GM19238 (cell line): ENCODE measurements around the gene DSTN.

Experiments used
- DNase-seq: peaks from one replicate; pipeline ENCODE4 v3.0.0; 2011; ENCODE audit warnings: low spot score; ENCODE audit not compliant: insufficient read length

DSTN gene

DNA sequence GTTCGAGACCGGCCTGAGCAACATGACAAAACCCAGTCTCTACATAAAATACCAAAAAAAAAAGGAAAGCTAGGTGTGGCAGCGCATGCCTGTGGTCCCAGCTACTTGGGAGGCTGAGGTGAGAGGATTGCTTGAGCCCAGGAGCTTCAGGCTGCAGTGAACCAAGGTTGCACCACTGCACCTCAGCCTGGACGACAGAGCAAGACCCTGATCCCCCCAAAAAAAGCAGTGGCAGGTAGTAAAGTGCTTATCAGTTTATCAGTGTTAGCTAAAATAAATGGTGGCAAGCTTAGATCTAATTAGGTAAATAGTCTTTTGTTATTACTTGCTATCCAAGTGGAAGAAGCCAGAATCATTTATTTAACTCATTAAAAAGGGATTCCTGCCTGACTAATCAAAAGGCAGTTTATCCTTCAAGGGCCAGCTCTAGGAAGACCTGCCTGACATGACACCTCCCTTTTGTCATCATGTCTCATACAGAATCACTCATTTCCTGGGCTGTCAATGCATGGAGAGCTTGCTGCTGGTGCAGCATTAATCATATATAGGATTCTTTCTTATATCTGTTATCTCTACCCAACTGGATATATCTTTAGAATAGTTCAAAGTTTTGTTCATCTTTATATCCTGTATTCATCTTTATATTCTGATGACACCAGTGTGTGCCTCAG lies 9.6 kb downstream of the DSTN start:
- no peak for DNase-seq

DNA sequence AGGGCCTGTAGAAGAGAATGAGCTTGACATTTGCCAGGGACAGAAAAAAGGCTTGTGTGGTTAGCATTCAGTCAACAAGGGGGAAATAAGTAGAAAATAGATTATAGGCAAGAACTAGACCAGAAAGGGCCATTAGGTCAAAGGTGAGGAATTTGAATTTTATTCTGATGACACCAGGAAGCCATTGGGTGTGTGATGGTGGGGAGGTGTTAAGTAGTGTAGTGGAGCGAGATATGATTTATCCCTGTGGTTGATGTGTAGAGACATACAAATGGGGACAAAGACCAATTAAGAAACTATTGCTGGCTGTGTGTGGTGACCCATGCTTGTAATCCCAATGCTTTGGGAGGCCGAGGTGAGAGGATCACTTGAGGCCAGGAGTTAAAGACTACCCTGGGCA lies 11.0 kb downstream of the DSTN start:
- DNase-seq: no peak

DNA sequence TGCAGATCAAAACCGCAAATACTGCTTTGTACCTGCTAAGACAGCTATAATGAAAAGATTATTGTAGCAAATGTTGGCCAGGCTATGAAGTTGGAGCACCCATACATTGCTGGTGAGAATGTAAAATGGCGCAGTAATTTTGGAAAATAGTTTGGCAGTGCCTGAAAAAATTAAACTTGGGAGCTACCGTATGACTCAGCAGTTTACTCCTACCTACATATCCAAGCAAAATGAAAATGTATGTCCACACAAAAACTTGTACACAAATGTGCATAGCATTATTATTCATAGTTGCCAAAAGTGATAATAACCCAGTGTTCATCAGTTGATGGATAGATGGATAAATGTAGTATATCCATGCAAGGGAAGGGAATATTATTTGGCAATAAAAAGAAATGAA lies 13.3 kb downstream of the DSTN start:
- no peak for DNase-seq

DNA sequence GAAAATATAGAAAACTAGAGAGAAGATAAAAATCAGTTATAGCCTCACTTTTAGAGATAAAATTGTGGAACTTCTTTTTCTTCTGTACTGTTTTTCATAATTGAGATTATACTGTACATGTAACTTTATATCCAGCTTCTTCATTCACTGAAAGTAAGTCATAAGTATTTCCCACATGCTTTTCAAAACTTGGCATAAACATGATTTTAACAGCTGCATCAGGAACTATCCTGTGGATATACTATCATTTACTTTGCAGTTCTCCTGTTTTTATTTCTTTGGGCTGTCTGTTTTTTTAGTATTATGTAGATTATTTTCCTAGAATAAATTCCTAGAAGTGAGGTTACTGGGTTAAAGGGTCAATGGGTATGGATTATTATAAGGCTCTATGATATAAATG lies 14.8 kb downstream of the DSTN start:
- no peak for DNase-seq

DNA sequence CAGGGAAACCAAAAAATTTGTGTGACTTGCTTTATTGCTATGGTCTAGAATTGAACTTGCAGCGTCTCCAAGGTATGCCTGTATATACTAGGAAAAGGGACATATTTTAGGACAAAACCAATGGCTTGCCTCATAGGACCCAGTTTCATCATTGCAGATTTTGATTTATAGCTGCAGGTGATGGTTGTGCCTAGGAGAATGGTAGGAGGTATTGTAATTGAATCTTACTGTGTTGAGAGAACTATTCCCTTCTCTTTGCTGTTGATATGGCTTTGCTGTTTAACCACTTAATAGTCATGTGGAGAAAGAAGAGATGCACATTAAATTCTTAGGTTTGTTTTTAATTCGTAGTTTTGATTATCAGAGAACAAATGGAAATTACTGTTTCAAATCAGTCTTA lies 16.4 kb downstream of the DSTN start:
- DNase-seq: no peak

DNA sequence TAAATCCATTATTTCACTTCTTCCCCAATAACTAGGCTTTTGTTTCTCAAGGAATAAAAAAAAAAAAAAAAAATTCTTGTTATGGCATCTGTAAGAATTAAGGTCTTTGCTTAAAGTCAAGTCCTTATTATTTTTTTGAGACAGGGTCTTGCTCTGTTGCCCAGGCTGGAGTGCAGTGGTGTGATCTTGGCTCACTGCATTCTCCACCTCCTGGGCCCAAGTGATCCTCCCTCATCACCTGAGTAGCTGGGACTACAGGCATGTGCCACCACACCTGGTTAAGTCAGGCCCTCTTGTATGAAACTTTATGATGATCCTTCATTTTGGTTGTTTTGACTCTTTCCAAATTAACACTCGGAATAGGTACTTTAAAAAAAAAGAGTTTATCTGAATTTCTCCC lies 17.3 kb downstream of the DSTN start:
- DNase-seq: no peak

DNA sequence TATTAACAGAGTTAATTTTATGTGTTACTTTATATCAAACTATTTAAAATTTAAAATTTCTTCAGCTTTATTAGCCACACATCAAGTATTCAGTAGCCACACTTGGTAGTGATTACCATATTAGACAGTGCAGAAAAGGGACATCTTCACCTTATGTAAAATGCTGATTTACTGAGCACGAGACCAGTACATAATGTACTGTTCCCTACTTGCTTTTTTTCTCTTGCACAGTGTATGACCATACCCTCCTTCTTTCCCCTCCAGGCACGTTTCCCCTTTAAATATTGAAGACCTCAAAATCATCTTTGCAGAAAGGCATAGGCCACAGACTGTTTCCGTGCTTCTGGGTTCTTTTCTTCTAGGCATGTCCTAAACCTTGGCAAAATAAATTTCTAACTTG lies 17.9 kb downstream of the DSTN start:
- DNase-seq: no peak

DNA sequence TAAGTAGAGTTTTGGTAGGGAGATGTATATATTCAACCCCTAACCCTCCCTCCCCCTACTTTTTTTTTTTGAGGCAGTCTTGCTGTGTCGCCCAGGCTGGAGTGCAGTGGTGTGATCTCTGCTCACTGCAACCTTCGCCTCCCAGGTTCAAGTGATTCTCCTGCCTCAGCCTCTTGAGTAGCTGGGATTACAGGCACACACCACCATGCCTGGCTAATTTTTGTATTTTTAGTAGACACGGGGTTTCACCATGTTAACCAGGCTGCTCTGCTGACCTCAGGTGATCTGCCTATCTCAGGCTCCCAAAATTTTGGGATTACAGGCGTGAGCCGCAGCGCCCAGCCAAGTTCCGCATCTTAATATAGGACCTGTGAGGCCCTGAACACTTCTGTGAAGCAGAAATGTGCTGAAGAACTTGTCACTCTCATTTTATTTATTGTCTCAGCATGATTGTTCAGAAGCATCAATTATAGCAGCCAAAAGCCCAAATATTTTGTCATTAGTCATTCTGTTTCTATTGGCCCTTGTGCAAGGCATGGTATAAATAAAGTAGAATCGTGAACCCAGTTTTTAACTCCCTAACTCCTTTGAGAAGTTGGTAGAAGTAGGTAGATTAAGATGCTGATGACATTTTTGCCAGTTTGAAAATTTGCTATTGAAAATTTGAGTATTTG lies 19.4 kb downstream of the DSTN start:
- DNase-seq: no peak

DNA sequence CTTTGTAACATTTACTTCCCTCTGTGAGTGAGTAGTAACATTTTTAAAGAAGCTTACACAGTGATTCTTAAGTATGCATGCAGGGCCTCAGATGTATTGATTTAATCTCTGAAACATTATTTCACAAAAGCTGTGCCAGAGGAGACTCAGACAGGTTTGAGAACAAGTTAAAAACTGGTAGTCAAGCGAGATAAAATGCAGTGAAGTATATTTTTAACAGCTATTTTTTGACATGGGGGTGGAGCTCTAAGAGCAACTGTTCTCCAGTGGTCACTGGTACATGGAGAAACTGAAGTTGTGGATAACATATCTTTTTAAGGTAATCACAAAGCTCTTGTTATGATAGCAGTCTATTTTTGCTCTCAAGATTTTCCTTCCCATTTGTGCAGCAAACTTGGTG lies 20.4 kb downstream of the DSTN start:
- no peak for DNase-seq

DNA sequence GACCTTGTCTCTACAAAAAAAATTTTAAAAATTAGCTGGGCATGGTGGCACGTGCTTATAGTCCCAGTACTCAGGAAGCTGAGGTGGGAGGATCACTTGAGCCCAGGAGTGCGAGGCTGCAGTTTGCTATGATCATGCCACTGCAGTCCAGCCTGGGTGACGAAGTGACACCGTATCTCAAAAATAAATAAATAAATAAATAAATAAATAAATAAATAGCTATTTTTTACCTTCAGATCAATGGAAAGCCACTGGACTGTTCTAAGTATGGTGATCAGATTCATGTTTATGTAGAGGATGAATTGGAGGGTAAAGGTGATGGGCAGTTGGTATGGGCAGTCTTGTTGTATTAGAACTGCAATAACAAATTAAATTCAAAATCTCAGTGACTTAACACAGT lies 24.0 kb downstream of the DSTN start:
- no peak for DNase-seq

DNA sequence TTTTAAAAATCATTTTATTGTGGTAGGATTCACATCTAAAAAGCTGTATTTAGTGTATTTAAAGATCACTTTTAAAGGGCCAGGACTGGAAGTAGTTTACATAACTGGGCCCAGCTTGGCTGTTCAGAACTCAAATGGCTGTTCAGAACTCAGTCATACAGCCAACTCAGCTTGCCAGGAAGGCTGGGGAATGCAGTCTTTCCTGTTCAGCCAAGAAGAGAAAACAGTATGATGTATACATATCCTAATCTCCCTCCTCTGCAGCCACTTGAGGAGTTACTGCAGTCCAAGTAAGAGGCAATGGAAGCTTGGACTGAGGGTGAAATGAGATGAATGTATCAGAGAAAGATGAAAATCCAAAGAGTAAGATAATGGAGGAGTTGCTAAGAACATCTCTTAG lies 24.6 kb downstream of the DSTN start:
- DNase-seq: no peak

DNA sequence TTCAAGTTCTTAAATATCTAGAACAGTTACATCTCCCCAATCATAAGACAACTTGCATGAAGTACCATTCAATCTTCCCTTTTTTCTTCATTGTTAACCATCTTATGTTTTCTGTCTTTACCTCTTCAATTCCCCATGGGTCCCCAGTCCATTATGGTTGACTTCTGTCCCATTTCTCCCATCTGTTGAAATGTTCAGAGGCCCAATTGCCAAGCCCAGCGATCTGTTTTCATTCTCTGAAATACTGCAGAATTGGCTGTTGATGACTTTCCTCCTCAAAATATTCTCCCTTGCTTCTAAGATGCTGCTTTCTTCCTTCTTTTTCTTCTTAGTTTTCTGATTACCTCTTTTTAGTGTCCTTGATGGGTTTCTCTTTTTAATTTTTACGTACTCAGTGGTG lies 26.0 kb downstream of the DSTN start:
- no peak for DNase-seq

DNA sequence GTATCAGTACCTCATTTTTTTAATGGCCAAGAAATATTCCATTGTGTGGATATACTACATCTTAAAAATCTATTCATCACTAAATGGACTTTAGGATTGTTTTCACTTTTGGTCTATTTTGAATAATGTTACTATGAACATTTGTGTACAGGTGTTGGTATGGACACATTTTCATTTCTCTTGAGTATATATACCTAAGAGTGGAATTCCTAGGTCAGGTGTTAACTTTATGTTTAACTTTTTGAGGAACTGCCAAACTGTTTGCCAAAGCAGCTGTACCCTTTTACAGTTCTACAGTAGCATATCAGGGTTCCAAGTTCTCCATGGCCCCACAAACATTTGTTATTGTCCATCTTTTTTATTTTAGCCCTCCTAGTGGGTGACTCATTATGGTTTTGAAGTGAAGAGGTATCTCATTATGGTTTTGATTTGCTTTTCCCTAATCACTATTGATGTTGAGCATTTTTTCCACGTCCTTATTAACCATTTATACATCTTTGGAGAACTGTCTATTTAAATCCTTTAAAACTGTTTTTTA lies 28.2 kb downstream of the DSTN start:
- no peak for DNase-seq

DNA sequence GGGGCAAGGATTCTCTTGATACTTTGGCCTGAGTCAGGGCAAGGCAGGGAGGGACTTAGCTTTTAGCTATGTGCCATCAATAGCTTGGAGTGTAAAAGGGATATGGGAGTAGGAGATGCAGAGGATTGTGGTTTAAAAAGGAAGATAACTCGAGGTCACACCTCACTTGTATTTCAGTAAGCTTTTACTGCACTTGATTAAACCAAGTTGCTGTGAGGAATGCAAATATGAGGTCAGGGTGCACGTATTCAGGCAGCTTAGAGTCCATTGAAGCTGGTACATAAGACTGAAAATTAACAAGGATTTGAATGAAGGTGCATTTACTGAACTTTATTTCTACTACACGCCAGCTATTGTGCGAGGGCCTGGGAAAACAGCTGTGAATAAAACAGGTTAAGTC lies 32.1 kb downstream of the DSTN start:
- DNase-seq: no peak

DNA sequence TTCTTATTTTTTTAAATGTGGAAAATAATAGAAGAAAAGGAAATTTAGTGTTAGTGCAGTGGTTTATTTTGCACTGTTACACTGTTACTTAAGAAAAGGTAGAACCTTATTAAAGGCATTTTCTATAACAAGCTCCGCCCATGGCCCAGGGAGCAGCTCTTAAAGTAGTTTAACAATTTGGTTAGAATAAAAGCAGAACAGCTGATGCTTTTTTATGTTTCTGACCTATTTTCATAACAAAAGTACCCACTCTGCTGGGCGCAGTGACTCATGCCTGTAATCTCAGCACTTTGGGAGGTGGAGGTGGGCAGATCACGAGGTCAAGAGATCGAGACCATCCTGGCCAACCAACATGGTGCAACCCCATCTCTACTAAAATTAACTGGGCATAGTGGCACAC lies 32.6 kb downstream of the DSTN start:
- no peak for DNase-seq

DNA sequence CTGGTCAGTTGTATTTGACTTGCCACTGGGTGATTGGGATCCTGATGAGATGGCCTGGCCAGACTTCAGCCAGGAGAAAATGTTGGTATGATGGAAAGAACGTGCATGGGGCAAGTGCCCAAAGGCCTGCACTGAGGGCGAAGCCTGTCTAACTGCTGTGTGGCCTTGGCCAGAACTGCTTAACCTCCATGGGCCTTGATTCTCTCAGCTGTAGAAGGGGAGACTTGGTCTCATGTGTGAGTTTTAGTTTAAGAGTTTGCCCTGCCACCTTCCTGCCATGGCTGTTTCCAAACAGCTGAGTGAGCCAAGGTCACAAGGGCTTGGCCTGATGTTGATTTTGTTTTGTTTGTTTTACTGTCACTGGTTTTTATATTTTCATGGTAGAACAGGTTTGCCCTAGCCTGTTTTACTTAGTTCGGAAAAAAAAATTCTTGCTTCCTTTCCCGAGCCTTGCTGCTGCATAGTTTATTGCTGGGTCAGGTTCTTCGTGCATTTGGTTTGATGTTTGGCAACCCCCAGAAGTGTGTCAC lies 35.3 kb downstream of the DSTN start:
- DNase-seq: no peak

DNA sequence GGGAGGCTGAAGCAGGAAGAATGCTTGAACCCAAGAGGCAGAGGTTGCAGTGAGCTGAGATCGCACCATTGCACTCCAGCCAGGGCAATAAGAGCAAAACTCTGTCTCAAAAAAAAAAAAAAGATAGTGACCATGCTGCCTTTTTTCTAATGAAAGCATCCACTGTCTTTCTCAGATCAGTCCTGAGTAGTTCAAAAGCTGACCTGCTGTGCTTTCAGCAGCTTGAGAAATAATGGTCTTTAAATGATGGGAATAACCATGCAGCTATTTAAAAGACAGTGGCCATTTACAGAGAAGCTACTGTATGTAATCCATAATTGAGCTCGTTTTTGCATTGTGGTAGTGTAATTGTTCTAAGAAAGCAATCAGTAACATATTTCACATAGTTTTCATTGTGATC lies 36.1 kb downstream of the DSTN start:
- no peak for DNase-seq

DNA sequence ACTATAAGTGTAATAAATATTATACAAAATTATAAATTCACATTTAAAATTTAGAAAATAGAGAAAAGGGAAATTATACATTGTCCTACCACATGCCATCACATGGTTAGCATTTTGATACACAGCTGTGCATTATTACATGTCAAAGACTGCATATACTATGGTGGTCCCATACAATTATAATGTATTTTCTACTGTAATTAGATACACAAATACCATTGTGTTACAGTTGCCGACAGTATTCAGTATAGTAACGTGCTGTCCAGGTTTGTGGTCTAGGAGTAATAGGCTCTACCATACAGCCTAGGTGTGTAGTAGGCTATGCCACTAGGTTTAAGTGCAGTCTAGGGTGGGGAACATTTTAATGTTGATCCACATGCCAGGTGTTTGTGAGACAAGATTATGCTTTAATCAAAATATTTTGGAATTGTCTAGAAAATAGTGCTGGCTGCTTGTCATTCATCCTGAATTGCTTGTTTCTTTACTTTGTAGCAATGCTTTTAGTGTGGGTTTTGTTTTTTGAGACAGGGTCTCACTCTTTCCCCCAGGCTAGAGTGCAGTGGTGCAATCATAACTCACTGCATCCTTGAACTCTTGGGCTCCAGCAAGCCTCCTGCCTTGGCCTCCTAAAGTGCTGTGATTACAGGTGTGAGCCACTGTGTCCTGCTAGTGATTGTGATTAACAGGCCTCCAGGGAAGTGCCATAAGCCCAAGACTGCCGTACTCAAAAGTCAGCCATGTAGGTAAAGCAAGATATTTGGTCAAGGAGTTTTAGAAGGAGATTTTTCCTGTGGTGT lies 39.0 kb downstream of the DSTN start:
- no peak for DNase-seq

DNA sequence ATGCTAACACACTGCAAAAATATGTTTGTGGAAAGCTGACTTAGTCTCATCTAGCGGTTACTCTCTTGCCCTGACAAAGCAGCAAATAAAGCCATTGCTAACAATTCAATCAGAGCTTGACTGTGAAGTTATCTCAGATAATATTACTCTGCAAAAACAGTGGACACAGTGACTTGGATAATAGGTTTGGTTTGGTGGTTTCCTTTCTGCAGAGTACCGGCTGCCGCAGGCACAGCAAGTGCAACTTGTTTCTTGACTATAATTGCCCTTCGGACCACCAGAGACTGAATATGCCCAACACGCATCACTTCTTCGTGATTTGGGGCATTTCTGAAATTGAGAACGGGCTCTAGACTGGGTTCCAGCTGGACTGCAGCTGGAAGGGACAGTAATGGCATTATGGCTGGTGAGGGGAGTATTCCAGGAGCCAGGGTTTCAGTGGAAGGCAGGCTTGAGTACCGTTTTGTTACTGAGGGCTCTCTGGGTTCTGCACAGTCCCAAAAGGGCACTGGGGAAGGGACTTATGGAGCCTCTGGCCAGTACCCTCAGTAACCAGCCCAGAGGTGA lies 40.0 kb downstream of the DSTN start:
- no peak for DNase-seq

DNA sequence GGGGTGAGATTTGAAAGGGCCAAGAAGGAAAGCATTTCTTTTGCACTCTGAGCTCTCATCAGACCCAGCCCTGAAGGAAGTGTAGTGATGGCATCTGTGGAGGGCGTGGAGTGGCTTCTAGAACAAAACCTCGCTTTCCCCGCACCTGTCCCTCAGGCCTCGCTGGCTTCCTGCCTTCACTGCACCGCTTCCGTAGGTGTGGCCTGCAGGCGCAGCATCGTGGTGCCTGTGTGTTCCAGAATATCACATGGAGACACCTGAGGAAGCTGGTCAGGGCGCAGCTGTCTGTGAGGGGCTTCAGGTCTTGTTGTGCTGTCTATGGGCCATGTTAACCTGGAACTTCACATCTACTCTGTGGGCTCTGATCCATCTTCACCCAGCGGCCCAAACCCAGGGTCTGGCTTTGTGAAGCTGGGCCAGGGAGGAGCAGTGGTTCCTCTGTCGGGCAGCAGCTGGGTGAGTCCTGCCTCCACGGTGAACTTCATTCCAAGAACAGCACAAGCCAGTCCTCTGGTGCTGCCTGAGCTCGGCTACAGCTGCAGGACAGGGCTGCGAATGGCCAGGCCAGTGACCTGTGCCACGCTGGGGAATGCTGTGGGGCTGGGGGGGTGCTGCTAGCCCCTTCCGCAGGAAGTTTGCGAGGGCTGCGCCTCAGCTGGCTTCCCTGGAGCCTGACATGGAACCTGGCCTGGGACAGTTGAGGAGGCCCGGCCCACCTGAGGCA lies 40.9 kb downstream of the DSTN start:
- no peak for DNase-seq

DNA sequence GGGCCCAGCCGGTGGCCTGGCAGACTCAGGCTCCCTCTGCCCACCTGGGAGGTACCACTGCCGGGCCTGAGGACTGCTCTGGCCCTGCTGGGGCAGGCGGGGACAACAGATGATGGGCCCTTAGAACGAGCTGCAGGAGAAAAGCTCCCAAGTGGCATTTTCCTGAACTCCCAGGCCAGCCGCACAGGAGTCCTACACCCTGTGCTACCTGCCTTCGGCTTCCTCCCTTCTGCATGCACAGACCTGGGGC lies 41.3 kb downstream of the DSTN start:
- no peak for DNase-seq
